Measurements from ENCODE around the gene RASGEF1B.
"Not testable (repeated sequence)": the region's sequence is repeated elsewhere in the genome, so short reads cannot be mapped to it uniquely, and the experiment has no call there.

Gene RASGEF1B

DNA sequence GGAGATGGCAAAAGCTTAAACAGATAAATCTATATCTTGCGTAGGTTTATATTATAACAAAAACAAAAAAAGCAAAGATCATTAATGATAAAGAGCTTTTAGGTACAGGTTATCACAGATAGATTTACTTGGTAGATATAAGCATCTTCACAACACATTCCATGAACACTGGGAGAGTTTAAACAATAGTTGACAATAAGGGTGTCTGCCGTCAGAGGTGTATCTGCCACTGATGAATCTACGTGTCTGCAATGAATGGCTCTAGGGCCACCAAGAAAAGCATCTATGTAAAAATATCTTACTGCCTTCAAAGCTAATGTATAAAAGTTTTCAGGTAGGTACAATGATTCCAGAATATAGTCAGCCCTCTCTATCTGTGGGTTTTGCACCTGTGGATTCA lies 43.7 kb downstream of the RASGEF1B start:
- DNase-seq = no peak

- DNase-seq = no peak
Observed at GRCh38 chr4:81427344-81427821, 44.3 kb downstream of the RASGEF1B start.

DNA sequence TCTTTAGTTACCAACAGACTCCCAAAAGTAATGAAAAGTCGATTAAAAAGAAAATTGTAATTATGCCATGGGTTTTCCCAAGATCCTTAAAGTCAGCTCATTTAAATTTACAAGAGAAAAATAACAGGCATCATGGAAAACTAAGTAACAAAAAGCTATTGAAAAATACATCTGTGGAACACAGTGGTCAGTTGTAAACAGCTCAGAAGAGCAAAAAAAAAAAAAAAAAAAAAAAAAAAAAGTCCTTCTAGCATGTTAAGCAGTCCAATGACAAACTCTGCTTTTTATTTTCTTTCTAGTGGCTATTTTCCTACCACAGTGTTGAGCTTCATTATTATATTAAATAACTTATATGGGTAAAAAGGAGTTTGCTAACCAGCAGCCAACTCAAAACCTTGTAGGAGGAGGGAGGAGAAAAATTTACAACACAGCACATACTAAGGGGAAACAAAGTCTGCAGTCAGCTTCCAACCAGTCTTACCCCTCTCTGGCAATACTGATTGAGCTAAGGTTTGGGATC lies 44.9 kb downstream of the RASGEF1B start:
- DNase-seq = no peak

GRCh38 chr4:81424816-81425755 lies 46.6 kb downstream of the RASGEF1B start:
- no peak for DNase-seq

- DNase-seq = no peak
Observed at GRCh38 chr4:81424336-81424735, 47.4 kb downstream of the RASGEF1B start.

- DNase-seq = no peak
Observed at GRCh38 chr4:81422595-81422994, 49.1 kb downstream of the RASGEF1B start.

GRCh38 chr4:81421346-81422218 lies 50.1 kb downstream of the RASGEF1B start:
- DNase-seq = peak in 1 of 2 experiments; percentile 13

DNA sequence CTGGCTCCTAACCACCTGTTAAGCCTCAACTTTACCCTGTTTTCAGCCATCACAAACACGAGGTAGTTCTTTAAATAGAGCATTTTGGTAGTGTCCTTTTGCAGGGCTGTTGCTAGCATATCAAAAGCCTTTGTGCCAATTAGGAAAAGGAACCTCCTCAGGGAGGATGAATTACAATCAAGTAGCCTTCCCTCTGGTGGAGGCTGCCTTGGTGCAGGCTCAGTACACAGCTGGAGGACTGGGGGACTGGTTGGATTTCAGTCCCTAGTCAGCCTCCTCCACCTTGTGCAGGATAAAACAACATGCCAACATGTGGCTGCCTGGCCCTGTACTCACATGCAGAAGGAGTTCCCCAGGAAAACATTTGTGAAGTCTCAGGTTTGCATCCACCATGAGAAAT lies 53.1 kb downstream of the RASGEF1B start:
- DNase-seq = no peak

DNA sequence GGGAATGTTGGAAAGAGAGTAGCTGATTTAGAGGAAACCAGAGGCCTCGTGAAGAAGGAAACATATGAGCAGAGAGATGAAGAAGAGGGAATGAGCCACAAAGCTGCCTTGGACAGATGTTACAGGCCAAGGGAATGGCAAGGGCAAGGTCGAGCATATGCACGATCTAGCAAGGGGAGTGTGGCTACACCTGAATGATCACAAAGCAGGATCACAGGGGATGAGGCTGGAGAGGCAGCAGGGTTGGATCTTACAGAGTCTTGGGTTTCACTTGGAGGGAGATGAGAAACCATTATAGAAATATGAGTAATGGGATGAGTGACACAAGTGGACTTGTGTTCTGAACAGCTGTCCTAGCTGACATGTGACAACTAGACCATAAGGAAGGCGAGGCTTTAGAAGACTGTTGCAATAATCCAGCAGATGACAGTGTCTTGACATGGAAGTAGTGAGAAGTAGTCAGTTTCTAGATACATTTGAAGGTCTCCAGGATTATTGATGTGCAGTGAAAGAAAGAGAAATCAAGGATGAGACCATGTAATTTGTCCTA lies 58.7 kb downstream of the RASGEF1B start:
- no peak for DNase-seq

DNA sequence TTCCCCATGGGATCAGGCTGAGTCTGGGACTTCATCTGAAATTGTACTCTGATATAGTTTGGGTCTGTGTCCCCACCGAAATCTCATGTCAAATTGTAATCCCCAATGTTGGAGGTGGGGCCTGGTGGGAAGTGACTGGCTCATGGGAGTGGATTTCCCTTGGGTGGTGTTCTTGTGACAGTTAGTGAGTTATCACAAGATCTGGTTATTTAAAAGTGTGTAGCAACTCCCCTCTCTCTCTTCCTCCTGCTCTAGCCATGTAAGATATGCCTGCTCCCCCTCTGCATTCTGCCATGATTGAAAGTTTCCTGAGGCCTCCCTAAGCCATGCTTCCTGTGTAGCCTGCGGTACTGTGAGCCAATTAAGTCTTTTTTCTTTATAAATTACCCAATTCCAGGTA lies 61.0 kb downstream of the RASGEF1B start:
- no peak for DNase-seq

GRCh38 chr4:81409836-81410235 lies 61.9 kb downstream of the RASGEF1B start:
- no peak for DNase-seq

GRCh38 chr4:81408341-81408740 lies 63.4 kb downstream of the RASGEF1B start:
- no peak for DNase-seq

GRCh38 chr4:81407726-81408125 lies 64.0 kb downstream of the RASGEF1B start:
- DNase-seq = no peak

DNA sequence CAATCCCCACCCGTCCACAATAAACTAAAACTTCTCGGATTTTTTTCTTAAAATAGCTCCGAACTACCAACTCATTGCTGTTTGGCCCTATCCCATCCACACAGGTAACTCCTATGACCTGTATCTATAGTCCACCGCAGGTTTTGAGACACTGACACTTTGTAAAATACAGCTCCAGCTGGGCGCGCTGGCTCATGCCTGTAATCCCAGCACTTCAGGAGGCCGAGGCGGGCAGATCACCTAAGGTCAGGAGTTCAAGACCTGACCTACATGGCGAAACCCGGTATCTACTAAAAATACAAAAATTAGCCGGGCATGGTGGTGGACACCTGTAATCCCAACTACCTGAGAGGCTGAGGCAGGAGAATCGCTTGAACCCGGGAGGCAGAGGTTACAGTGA lies 65.2 kb downstream of the RASGEF1B start:
- not testable (repeated sequence) for DNase-seq

- DNase-seq = peak; percentile 48 to 61
Observed at GRCh38 chr4:81405900-81406401, 65.8 kb downstream of the RASGEF1B start.

- DNase-seq = no peak
Observed at GRCh38 chr4:81404741-81405140, 67.0 kb downstream of the RASGEF1B start.

- no peak for DNase-seq
Observed at GRCh38 chr4:81404294-81404693, 67.4 kb downstream of the RASGEF1B start.

- no peak for DNase-seq
Observed at GRCh38 chr4:81399306-81400086, 72.2 kb downstream of the RASGEF1B start.

DNA sequence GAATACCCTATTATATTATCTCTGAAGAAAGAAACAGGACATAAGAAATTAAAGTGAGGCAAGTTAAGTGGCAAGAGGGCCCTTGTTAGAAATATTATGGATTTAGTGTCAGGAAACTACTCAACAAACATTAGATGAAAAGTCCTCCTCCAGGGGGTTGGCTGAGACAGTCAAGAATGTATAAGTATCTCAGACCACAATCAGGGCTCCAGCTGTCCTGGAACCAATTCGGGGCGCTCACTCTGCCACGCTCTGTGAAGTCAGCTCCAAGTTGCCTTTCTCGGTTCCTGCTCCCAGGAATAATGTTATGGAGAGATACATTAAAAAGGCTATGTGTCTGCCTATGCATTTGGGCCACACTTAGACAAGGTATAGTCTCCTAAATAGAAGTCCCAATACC lies 73.3 kb downstream of the RASGEF1B start:
- no peak for DNase-seq

GRCh38 chr4:81397635-81398034 lies 74.1 kb downstream of the RASGEF1B start:
- no peak for DNase-seq

GRCh38 chr4:81395239-81395638 lies 76.5 kb downstream of the RASGEF1B start:
- no peak for DNase-seq

DNA sequence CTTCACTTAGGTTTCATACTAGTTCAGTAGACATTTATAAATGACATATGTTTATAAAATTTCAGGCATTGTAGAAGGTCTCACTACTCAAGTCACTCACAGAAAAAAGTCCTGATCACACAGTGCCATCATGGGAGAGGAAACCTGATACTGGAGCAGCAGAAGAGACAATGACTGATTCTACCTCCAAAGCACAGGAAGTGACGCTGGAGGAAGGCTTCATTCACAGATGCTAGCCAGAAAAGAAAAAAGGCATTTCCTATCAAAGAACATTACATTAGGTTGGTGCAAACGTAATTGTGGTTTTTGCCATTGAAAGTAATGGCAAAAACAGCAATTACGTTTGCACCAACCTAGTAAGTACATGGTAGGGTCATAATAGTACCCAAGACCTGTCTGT lies 79.5 kb downstream of the RASGEF1B start:
- DNase-seq = no peak

Data from NCI-H2081 (cell line).